Adipose tissue (tissue), 3 donors: ENCODE measurements around the gene SORL1-AS1. TPM values are rescaled to one million over a fixed set of nuclear protein-coding genes. Genes with fewer than 3 reads are reported as not detected.
"Not testable (repeated sequence)": the region's sequence is repeated elsewhere in the genome, so short reads cannot be mapped to it uniquely, and the experiment has no call there.

Experiments
- H3K27ac ChIP-seq: one replicate; pipeline ENCODE4 v1.5.1; 2013; ENCODE audit warnings: low read depth, low read length
- WGBS, 3 donors: extraction: QIAGEN DNeasy Blood & Tissue Kit; methylation state at CpG; one replicate each; pipeline ENCODE4 v1.1.7; 2013; 5-methylcytosine and 5-hydroxymethylcytosine counted together
- polyA plus RNA-seq, 3 donors: library from polyadenylated mRNA; stranded (reverse); fragments of 200-250 nt; gene quantifications; one replicate each; pipeline ENCODE4 v1.2.3, GENCODE V29; 2013
- donor health status: healthy with polysubstance abuse.
- donor health status: Bipolar disorder and iron deficiency.
- donor health status: healthy.

Gene SORL1-AS1

DNA sequence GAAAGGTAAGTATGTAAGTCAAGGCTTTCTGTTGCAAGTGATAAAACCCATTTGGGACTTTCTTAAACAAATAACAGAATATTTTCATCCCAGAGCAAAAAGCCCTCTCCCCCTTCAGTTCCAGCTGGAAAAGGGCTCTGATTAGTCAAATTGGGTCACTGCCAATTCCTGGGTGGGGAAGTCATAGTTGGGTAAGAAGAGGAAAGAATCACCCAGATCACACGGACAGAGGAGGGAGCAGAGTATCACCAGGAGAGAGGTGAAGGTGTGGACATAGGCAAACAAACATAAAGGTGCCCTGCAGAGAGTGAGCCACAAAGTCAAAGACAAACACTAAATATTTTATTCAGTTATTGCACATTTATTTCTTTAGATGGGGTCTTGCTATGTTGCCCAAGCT lies 36.9 kb downstream of the SORL1-AS1 start:
- WGBS, 3 donors = 4 to 29% (median 7%) methylated on average over 1 of the region's 1 CpG
- no peak overlapping the region for H3K27ac ChIP-seq

GRCh38 chr11:121414141-121414913 lies 38.4 kb downstream of the SORL1-AS1 start:
- H3K27ac ChIP-seq = no peak overlapping the region
- WGBS, 3 donors = 56 to 86% (median 63%) methylated on average over 2 of the region's 2 CpGs

DNA sequence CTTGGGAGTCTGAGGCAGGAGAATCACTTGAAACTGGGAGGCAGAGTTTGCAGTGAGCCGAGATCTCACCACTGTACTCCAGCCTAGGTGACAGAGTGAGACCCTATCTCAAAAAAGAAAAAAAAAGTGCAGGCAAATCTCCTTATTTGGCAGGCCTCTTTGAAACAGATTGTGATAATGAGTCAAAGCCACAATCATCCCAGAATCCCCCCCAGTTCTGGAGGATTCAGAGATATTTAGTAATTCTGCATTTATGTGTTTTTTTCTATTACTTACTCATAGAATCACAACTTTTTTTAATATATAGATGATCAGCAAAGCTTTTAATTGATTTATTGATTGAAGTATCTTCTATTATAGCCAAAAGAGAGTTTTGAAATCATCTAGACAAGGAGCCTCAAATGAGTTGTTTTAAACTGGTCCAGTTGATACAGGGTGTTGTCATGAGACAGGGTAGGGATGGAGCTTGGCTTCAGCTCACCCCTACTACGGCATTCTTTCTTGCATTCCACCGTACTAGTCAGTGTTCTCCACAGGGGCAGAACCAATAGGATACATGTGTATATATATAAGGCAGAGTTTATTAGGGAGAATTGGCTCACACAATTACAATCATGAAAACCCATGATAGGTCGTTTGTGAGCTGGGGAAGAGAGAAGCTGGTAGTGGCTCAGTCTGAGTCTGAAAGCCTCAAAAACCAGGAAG lies 39.9 kb downstream of the SORL1-AS1 start:
- H3K27ac ChIP-seq = no peak overlapping the region
- WGBS, 3 donors = 65 to 76% (median 72%) methylated on average over 4 of the region's 4 CpGs

DNA sequence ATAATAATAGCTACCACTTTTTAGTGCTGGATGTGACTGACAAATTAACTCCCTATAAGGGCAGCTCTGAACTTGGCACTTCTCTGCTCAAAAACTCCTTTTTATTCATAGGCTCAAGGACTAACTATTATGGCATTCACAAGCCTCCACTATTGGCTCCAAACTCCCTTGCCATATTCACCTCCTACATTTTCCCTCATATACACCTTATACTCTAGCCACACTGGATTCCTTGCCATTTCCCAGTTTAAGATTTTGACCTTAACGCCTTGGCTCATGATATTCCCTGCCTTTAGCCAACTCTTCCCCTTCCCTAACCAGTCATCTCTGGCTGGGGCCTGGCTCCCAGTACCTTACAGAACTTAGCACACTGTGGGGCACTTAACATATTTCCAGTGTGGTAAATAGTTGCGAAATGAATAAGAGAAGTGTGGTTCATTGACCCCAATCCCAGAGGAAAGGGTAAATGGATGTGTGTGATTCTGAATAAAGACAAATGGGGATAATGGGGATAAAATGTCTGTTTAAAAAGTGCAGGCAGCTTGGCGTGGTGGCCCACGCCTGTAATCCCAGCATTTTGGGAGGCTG lies 40.7 kb downstream of the SORL1-AS1 start:
- H3K27ac ChIP-seq = no peak overlapping the region
- WGBS, 3 donors = 90 to 94% (median 92%) methylated on average over 4 of the region's 4 CpGs

DNA sequence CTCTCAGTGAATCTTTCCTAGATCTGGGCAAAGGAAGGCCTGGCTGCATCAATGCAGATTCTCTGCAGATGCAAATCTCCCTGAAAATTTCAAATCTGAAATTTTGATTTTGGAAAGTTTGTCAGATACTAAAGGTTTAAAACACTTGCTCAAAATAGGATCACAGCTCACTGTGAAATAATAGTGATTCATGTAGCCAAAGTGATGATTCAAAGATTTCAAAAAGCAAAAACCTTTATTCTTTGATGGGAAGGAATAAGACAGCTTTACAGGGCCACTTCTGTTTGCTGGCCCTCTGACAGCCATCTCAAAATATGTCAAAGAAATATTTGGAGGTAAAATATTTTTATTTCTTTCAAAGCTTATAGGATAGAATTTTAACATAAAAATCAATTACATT lies 41.4 kb downstream of the SORL1-AS1 start:
- not testable (repeated sequence) for H3K27ac ChIP-seq

DNA sequence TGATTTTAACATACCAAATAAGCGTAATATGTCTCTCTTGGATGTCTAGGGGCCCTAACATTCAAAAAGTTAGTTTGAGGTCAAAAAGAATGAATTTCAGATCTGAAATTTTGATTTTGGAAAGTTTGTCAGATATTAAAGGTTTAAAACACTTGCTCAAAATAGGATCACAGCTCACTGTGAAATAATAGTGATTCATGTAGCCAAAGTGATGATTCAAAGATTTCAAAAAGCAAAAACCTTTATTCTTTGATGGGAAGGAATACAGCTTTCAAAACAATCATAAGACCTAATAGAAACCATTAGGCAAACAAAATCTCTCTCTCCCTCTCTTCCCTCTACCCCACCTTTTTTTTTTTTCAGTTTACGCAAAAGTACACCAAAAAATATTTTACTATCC lies 42.7 kb downstream of the SORL1-AS1 start:
- H3K27ac ChIP-seq = not testable (repeated sequence)
- 91 to 95% (median 93%) methylated on average over 2 of the region's 2 CpGs for WGBS, 3 donors

DNA sequence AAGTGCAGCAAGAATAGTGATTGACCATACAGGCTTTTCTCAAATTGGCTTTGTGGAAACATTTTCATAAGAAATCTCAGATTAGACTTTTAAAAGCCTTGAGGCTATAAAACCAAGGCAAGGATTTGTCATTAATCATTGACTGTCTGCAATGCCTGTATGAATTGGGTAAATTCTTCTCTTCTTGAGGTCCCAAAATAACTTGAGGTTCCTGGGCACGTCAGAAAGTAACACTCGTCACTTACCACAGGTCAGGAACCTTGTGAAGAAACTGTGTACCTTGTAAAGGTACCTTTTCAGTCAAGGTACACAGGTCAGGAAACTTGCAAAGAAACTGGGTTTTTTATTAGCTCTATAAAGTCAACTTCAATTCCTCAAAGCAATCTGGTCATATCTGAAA lies 43.9 kb downstream of the SORL1-AS1 start:
- WGBS, 3 donors = 80% methylated on average over 2 of the region's 2 CpGs

DNA sequence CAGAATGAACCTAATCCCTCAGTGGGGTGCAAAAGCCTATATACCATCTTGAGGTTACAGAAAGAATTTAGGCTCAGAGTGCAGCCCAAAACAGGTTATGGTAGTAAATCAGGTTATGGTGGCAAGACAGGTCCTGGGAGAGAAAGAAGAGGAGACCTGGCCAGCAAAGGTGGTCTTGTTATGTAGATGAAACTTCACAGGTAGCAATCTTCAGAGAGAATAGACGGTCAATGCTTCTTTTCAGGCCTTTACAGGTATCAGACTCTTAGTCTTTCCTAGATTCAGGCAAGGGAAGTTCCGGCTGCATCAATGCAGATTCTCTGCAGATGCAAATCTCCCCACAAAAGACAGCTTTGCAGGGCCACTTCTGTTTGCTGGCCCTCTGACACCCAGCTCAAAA lies 46.5 kb downstream of the SORL1-AS1 start:
- WGBS, 3 donors = 75 to 98% (median 93%) methylated on average over 2 of the region's 2 CpGs
- no peak overlapping the region for H3K27ac ChIP-seq

More for the DNA sequence above, 43.9 kb downstream of the SORL1-AS1 start:
- H3K27ac ChIP-seq = no peak overlapping the region

DNA sequence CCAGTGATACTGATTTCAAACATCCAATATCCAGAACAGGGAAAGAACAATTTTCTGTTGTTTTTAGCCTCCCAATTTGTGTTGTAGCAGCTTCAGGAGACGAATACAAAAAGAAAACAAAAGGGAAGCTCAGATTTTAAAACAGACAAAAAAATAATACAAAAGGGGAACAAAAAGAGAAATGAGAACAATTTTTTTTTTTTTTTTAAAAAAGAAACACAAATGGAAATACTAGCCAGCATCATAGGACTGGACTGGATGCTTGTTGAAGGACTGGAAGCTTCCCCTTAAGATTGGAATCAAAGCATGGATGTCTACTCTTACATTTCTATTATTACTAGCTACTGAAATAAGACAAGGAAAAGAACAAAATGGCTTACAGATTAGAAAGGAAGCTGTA lies 47.1 kb downstream of the SORL1-AS1 start:
- no peak overlapping the region for H3K27ac ChIP-seq
- 43 to 84% (median 73%) methylated on average over 1 of the region's 1 CpG for WGBS, 3 donors

GRCh38 chr11:121394785-121395184 lies 58.0 kb downstream of the SORL1-AS1 start:
- no peak overlapping the region for H3K27ac ChIP-seq
- WGBS, 3 donors = 61 to 85% (median 66%) methylated on average over 4 of the region's 4 CpGs

GRCh38 chr11:121393855-121394254 lies 58.9 kb downstream of the SORL1-AS1 start:
- 70 to 78% (median 73%) methylated on average over 4 of the region's 4 CpGs for WGBS, 3 donors

DNA sequence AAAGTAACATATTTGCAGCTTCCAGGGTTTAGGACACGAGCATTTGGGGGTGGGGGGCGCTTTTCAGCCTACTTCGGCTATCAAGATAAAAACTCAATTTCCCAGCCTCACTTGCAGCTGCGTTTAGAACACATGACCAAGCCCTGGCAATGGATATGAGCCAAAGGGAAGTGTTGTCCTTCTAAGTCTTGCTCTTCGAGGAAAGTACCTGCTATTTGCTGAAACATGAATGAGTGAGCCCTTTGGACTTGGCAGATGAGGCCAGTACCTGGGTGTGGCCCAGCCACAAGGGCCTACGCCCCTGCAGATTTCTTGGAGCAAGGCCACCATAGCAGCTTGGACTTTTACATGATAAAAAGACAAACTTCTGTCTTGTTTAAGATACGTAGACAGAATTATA lies 60.9 kb downstream of the SORL1-AS1 start:
- no peak overlapping the region for H3K27ac ChIP-seq
- 62 to 68% (median 64%) methylated on average over 7 of the region's 7 CpGs for WGBS, 3 donors

More at GRCh38 chr11:121393855-121394254, 58.9 kb downstream of the SORL1-AS1 start:
- no peak overlapping the region for H3K27ac ChIP-seq

DNA sequence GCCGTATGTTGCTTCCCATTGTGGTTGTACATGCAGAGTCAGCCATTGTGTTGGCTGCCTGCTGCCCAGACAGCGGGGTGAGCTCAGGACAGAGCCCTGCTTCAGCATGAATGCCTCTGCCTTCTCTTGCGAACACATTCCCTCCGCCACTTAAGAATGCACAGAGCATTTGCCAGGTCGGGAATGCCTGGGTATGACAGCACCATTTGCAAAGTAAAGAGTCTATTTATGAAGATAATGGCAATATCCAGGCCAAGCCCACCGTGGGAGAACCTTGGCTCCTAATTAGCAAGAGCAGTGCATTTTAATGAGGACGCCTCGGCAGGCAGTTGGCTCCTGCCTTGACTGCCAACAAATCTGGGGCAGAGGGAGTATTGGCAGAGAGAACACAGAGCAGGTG lies 63.1 kb downstream of the SORL1-AS1 start:
- 41 to 58% (median 49%) methylated on average over 8 of the region's 8 CpGs for WGBS, 3 donors
- no peak overlapping the region for H3K27ac ChIP-seq

Other genes with a start within 250 kb of the SORL1-AS1 start
- 10 to 100 TPM; 12.8 to 19.7 (median 18.0) TPM for gene SC5D, start 160.2 kb downstream of the SORL1-AS1 start, polyA plus RNA-seq
- gene SORL1, start 653 bp downstream of the SORL1-AS1 start, polyA plus RNA-seq = 1 to 10 TPM; 3.2 to 5.4 (median 3.4) TPM